GM18951 (cell line): Measurements from ENCODE around the gene TRA2A.

ENCODE experiments used
- POLR2A ChIP-seq: IDR thresholded peaks from 4 replicates; pipeline ENCODE4 v1.6.1; 2011; ENCODE audit warnings: mild to moderate bottlenecking; ENCODE audit not compliant: insufficient read length, insufficient read depth; ENCODE audit errors: extremely low read depth
- in situ Hi-C: fragments of 300-500 bp; cut with MboI; formaldehyde crosslinking; loops from one replicate; pipeline ENCODE4 v1.12.0; 2022; ENCODE audit warnings: low sequenced_read_pairs, mixed read lengths, inconsistent platforms; ENCODE audit not compliant: unreplicated experiment

TRA2A gene

GRCh38 chr7:23531794-23532489, at the start of gene TRA2A:
TRA2A (minus strand) TSS chr7:23531981; CDS start chr7:23531824, 157 bp downstream.
- TF ChIP-seq POLR2A = peak; percentile 98
- in situ Hi-C loops = no loop called here

DNA sequence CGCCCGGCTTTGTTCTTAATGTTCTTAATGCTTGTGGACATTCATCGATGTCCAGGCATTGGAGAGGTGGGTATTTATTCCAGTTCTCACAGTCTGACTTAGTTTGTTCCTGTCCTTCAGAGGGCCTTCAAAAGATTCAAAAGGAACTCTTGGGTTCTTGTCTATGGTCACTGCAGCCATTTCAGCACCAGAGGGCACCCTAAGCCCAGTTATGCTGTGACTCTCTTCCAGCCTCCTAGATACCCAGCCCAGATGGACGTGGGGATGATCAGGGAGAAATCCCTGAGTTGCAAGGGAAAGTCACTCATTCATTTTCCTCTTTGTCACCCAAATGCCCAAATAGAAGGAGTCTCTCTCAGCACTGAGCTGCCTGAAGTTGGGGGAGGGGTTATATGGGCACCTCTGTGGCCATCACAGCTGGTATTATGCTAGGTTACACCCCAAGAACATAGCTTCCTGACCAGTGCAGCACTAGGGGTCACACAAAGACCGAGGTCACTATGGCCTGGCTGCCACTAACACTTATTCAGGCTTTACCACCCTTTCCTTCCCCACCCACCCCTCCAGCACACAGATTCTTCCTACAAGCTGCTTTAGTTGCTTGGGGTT, 38.9 kb upstream of the TRA2A start:
- in situ Hi-C loops = loop anchor here (25.0 kb wide), 1 partner anchor 717 kb away; the partner anchor contains the start of gene NPY
- no peak for TF ChIP-seq POLR2A

GRCh38 chr7:23558303-23558702, 26.5 kb upstream of the TRA2A start:
- in situ Hi-C loops = loop anchor here (25.0 kb wide), 1 partner anchor 729 kb away; the partner anchor contains the start of gene NPY
- no peak for TF ChIP-seq POLR2A

DNA sequence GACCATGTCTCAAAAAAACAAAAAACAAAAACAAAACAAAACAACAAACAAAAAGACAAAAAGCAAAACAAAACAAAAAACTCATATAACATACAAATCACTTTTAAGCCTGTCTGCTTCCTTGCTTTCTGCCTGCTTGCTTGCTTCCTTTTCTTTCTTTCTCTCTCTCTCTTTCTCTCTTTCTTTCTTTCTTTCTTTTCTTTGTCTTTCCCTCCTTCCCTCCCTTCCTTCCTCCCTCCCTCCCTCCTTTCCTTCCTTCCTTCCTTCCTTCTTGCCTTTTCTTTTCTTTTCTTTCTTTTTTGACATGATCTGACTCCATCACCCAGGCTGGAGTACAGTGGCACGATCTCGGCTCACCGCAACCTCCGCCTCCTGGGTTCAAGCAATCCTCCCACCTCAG, 15.9 kb upstream of the TRA2A start:
- in situ Hi-C loops = no loop called here
- no peak for TF ChIP-seq POLR2A

DNA sequence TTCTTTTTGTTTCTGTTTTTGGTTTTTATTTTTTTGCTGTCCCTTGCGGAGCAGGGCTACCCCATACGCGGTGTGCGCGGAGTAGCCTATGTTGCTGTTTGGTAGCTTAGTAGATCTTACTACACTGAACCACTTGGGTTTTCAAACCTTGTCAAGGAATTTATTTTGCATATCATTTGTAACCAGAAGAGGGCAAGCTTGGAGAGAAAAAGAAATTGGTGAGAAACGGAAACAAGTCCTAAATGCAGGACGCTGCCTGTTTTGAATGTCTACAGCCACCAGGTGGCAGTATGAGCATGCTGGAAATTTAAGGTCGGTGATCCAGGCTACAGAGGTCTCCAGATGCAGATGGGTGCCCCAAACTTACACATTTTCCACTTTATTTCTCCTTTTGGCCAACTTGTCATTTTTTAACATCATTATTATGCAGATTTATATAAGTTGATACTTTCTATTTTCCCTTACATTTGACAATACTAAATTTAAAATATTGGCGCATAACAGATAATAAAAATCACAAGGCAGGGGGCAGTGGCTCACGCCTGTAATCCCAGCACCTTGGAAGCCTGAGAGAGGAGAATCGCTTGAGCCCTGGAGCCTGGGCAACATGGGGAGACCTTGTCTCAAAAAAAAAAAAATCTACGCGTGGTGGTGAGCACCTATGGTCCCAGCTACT, 15.3 kb upstream of the TRA2A start:
- in situ Hi-C loops = no loop called here

DNA sequence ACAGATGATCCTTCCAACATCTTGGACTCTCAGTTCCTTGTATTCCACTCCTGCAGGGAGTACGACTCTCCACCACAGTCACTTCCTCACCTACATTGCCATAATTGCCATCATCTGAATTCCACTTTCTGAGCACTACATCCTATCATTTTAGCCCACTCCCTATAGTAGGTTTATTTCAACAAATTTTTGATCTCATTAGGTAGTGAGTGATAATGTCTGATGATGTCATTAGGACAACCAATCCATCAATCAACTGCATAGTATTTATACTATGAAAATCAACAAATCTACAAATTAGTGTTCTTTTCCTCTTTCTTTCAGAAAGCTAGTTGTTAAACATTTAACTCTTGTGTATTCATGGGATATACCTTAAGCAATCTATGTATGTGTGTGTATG, 13.7 kb upstream of the TRA2A start:
- in situ Hi-C loops = no loop called here
- no peak for TF ChIP-seq POLR2A

More for the DNA sequence above, 15.3 kb upstream of the TRA2A start:
- TF ChIP-seq POLR2A = no peak

GRCh38 chr7:23544913-23545354, 13.2 kb upstream of the TRA2A start:
- in situ Hi-C loops = no loop called here
- no peak for TF ChIP-seq POLR2A

DNA sequence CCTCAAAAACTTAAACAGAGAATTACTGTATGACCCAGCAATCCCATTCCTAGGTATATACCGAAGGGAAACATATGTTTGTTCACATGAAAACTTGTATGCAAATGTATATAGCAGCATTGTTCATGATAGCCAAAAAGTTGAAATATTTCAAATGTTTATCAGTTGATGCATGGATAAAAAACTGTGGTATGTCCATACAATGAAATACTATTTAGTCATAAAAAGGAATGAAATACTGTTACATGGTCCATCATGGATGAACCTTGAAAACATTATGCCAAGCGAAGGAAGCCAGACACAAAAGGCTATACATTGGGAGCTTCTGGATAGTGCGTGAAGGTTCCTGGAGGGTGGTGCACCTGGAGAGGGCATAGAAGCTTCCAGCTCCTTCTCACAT, 11.0 kb upstream of the TRA2A start:
- TF ChIP-seq POLR2A = no peak
- in situ Hi-C loops = no loop called here

GRCh38 chr7:23539494-23539907, 7.7 kb upstream of the TRA2A start:
- TF ChIP-seq POLR2A = no peak
- in situ Hi-C loops = no loop called here

GRCh38 chr7:23538301-23538700, 6.5 kb upstream of the TRA2A start:
- in situ Hi-C loops = no loop called here
- TF ChIP-seq POLR2A = no peak

DNA sequence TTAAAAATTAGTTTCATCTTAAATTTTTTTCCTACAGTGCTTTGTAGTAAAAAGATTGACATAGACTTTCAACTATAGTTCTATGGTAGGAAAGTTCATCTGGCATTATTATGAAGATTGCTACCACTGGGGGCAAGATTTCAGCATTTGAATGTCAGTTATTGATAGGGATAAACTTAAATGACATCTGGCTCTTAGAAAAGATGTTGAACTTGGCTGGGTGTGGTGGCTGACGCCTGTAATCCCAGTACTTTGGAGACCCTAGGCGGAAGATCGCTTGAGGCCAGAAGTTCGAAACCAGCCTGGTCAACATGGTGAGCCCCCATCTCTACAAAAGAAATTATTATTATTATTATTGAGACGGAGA, 1.4 kb upstream of the TRA2A start:
- in situ Hi-C loops = no loop called here
- no peak for TF ChIP-seq POLR2A

GRCh38 chr7:23532490-23533237, 883 bp upstream of the TRA2A start:
- no peak for TF ChIP-seq POLR2A
- in situ Hi-C loops = no loop called here
